Lower leg skin (tissue), 3 donors: ENCODE measurements around the gene HDAC4.

ENCODE experiments used
- CTCF ChIP-seq, 3 donors: fragments of 450-650 bp; IDR thresholded peaks; one replicate each; pipeline ENCODE4 v1.5.1; 2016; ENCODE audit warnings: antibody characterized with exemption in 3 of 3, mild to moderate bottlenecking in 3 of 3, moderate library complexity in 2 of 3
- POLR2A ChIP-seq, 2 donors: fragments of 450-650 bp; IDR thresholded peaks; one replicate each; pipeline ENCODE4 v1.6.1; 2016 to 2017; ENCODE audit warnings: antibody characterized with exemption in 2 of 2, mild to moderate bottlenecking in 1 of 2, moderate library complexity in 1 of 2

GRCh38 chr2:239264492-239264837, 136.4 kb downstream of the HDAC4 start:
- TF ChIP-seq CTCF (IDR thresholded peaks at IDR 0.05): no peak
- no peak for TF ChIP-seq POLR2A (IDR thresholded peaks at IDR 0.05)
